ENCODE results near the gene ACVR1C. TPM values are rescaled to one million over a fixed set of nuclear protein-coding genes. Genes with fewer than 3 reads are reported as not detected.

Gene ACVR1C
- total and polyA plus RNA-seq, 2 donors (not counting 1 experiment from before 2014, with no cell fraction given), result 0.24 to 0.52 TPM

DNA sequence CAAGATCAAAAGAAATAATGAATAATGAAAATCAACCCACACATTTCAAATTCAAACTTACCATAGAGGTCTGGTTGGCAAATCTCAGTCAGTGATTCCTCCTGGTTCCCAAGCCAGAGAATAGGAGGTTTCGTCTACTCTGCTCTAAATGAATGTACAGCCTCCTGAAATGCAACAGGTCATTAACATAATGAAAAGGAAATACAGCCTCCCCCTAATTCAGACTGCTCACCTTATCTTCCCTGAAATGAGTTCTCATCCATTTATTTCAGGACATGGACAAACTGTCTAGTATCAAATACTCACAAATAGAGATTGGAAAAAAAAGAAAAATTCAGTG lies 141.4 kb downstream of the ACVR1C start:
- Histone ChIP-seq H3K9me3 (ENCODE audit: control extremely low read depth in 1 of 3, control insufficient read depth in 2 of 3, insufficient read depth in 1 of 3, low read length in 2 of 3) (no peaks in the 10 kb centered on the region), H2AFZ (ENCODE audit: insufficient read depth, low read depth, low read length, poor library complexity, severe bottlenecking) (no peak overlapping the region), H3K4me1 (ENCODE audit: control insufficient read depth in 2 of 2, insufficient read depth in 2 of 2, low read length in 2 of 2) (peaks cover 0 to 2% of the 10 kb centered on the region in 2 donors), H3K4me3 (ENCODE audit: control extremely low read depth in 1 of 5, extremely low read depth in 1 of 5, insufficient read depth in 1 of 5, low read depth in 2 of 5, low read length in 4 of 5) (no peak overlapping the region), H3K79me2 (ENCODE audit: control insufficient read depth, insufficient read depth, low read length) (no peaks in the 10 kb centered on the region), H3K27ac (ENCODE audit: low read length in 2 of 2) (no peak overlapping the region), H3K4me2 (replicated peaks; ENCODE audit: low read depth, low read length, poor library complexity, severe bottlenecking) (no peak overlapping the region), H4K20me1 (ENCODE audit: control insufficient read depth, insufficient read depth, low read length, poor library complexity, severe bottlenecking) (no peaks in the 10 kb centered on the region), H3K36me3 (replicated peaks in 1 of 2; ENCODE audit: control extremely low read depth in 1 of 2, control insufficient read depth in 1 of 2, extremely low read depth in 1 of 2, insufficient read depth in 2 of 2, low read length in 1 of 2) (no peaks in the 10 kb centered on the region), H3K9ac (ENCODE audit: low read length) (no peak overlapping the region), H3K27me3 (replicated peaks in 1 of 4; ENCODE audit: control extremely low read depth in 1 of 4, control insufficient read depth in 3 of 4, insufficient read depth in 4 of 4, low read length in 3 of 4) (no peaks in the 10 kb centered on the region)
- Mint-ChIP-seq H3K27ac (no peak overlapping the region), H3K4me1 (peaks cover 6% of the 10 kb centered on the region), H3K4me3 (no peak overlapping the region), H3K27me3 (no peaks in the 10 kb centered on the region), H3K9me3 (ENCODE audit: insufficient read depth) (no peaks in the 10 kb centered on the region)
- no peak for ATAC-seq (ENCODE audit: low read depth)
- no peak for DNase-seq
- POLR2A ChIA-PET, result no interaction called here
- CTCF ChIA-PET, result interaction anchor here (1.2 to 10.6 kb wide), 8 partner anchors 10 to 185 kb away, joined by 3 to 157 read pairs (median 8); partner anchors contain the start of gene ERMN
- TF ChIP-seq EZH2 (IDR thresholded peaks at IDR 0.05; ENCODE audit: borderline replicate concordance, insufficient read depth, low read depth, low read length, poor library complexity, severe bottlenecking), result no peak
- TF ChIP-seq, protein P1, sequence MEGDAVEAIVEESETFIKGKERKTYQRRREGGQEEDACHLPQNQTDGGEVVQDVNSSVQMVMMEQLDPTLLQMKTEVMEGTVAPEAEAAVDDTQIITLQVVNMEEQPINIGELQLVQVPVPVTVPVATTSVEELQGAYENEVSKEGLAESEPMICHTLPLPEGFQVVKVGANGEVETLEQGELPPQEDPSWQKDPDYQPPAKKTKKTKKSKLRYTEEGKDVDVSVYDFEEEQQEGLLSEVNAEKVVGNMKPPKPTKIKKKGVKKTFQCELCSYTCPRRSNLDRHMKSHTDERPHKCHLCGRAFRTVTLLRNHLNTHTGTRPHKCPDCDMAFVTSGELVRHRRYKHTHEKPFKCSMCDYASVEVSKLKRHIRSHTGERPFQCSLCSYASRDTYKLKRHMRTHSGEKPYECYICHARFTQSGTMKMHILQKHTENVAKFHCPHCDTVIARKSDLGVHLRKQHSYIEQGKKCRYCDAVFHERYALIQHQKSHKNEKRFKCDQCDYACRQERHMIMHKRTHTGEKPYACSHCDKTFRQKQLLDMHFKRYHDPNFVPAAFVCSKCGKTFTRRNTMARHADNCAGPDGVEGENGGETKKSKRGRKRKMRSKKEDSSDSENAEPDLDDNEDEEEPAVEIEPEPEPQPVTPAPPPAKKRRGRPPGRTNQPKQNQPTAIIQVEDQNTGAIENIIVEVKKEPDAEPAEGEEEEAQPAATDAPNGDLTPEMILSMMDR (IDR thresholded peaks at IDR 0.05), result no peak
- intact Hi-C loops (cut with micrococcal nuclease), result no loop called here
- no CpG with 5 or more reads among the region's 1 CpG for WGBS (ENCODE audit: insufficient coverage)

DNA sequence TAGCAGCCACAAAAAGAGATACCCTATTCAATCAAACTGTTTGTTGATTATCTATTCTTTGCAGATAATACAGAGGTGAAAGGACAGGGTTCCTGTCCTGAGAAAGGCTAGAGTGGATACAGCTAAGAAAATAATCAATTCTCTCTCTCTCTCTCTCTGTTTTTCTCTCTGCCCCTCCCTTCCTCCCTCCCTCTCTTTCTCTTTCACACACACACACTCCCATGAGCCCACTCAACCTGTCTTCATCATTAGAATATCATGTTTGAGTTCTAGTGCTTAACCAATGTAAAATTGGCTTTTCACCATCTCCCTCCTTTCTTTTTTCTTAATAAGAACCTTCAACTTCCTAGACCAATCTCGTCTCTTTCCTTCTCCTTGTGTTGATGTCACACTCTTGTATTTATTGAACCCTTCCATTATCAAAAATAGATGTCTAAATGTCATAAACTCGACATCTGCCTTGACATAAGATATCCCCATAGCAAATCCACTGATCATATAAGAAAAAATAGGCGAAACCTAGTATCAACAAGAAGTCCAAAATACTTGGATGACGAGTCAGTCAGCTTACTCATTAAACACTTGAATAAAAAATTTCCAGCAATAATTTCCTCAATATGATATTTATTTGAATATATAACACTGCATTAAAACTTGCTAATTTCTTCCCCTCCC lies 141.9 kb downstream of the ACVR1C start:
- POLR2A ChIA-PET, result no interaction called here
- ATAC-seq (ENCODE audit: low read depth), result no peak
- Mint-ChIP-seq H3K4me1 (peaks cover 3% of the 10 kb centered on the region), H3K4me3 (no peak overlapping the region), H3K27ac (no peak overlapping the region), H3K27me3 (no peaks in the 10 kb centered on the region), H3K9me3 (ENCODE audit: insufficient read depth) (no peaks in the 10 kb centered on the region)
- no peak for TF ChIP-seq EZH2 (IDR thresholded peaks at IDR 0.05; ENCODE audit: borderline replicate concordance, insufficient read depth, low read depth, low read length, poor library complexity, severe bottlenecking)
- Histone ChIP-seq H3K27me3 (replicated peaks in 1 of 4; ENCODE audit: control extremely low read depth in 1 of 4, control insufficient read depth in 3 of 4, insufficient read depth in 4 of 4, low read length in 3 of 4) (no peaks in the 10 kb centered on the region), H2AFZ (ENCODE audit: insufficient read depth, low read depth, low read length, poor library complexity, severe bottlenecking) (no peak overlapping the region), H3K9ac (ENCODE audit: low read length) (no peak overlapping the region), H3K4me2 (replicated peaks; ENCODE audit: low read depth, low read length, poor library complexity, severe bottlenecking) (no peak overlapping the region), H4K20me1 (ENCODE audit: control insufficient read depth, insufficient read depth, low read length, poor library complexity, severe bottlenecking) (no peaks in the 10 kb centered on the region), H3K4me3 (ENCODE audit: control extremely low read depth in 1 of 5, extremely low read depth in 1 of 5, insufficient read depth in 1 of 5, low read depth in 2 of 5, low read length in 4 of 5) (no peak overlapping the region), H3K9me3 (ENCODE audit: control extremely low read depth in 1 of 3, control insufficient read depth in 2 of 3, insufficient read depth in 1 of 3, low read length in 2 of 3) (no peaks in the 10 kb centered on the region), H3K36me3 (replicated peaks in 1 of 2; ENCODE audit: control extremely low read depth in 1 of 2, control insufficient read depth in 1 of 2, extremely low read depth in 1 of 2, insufficient read depth in 2 of 2, low read length in 1 of 2) (no peaks in the 10 kb centered on the region), H3K27ac (ENCODE audit: low read length in 2 of 2) (no peak overlapping the region), H3K79me2 (ENCODE audit: control insufficient read depth, insufficient read depth, low read length) (no peaks in the 10 kb centered on the region), H3K4me1 (ENCODE audit: control insufficient read depth in 2 of 2, insufficient read depth in 2 of 2, low read length in 2 of 2) (no peaks in the 10 kb centered on the region)
- 100% methylated on average over 1 of the region's 4 CpGs for WGBS (ENCODE audit: insufficient coverage)
- CTCF ChIA-PET, result interaction anchor here (0.7 to 10.6 kb wide), 11 partner anchors 10 to 294 kb away, joined by 3 to 128 read pairs (median 5); no protein-coding TSS in a partner anchor
- DNase-seq, result no peak
- intact Hi-C loops (cut with micrococcal nuclease), result no loop called here
